HCT116 (cell line): ENCODE data around the gene UBXN11. TPM values are rescaled to one million over a fixed set of nuclear protein-coding genes. Genes with fewer than 3 reads are reported as not detected.

Experiments
- ATAC-seq: fragments of 200-7000 bp; cut with Tn5 transposase; 2 replicates; pipeline ENCODE4 v1.9.1; 2020; ENCODE audit warnings: mild to moderate bottlenecking, moderate library complexity
- BruUV-seq: library from RNA; stranded (reverse); fragments of 400-500 nt; replicated peaks from 2 replicates; lab custom pipeline; 2021; lab: Mats Ljungman, UMichigan
- CTCF ChIA-PET: fragments of 300-600 bp; sonication (Branson Sonifier 250); formaldehyde crosslinking; loops from one replicate; lab custom pipeline; 2021; ENCODE audit warnings: antibody characterized with exemption; lab: Charles Lee
- POLR2A ChIA-PET: fragments of 300-600, 350-600 bp; sonication (Branson Sonifier 250); formaldehyde crosslinking; loops from one replicate; lab custom pipeline; 2021; ENCODE audit warnings: antibody characterized with exemption; lab: Charles Lee
- RAD21 ChIA-PET, 2 experiments: fragments of 300-600 bp; sonication (Branson Sonifier 250); formaldehyde crosslinking; loops; one replicate each; lab custom pipeline; 2023; ENCODE audit warnings: low total read pairs in 2 of 2; ENCODE audit not compliant: uncharacterized antibody in 2 of 2, unreplicated experiment in 2 of 2, low non-redundant PET in 1 of 2; lab: Charles Lee
- DNase-seq: peaks from one replicate; pipeline ENCODE4 v3.0.0-alpha.2; 2010; ENCODE audit warnings: low read depth, low spot score
- H2AFZ ChIP-seq: fragments of 200-600 bp; shearing (Covaris generic), sonication (generic); 2 replicates; pipeline ENCODE4 v1.6.1; 2017; ENCODE audit warnings: low read depth, mixed run types, mixed read lengths, antibody characterized with exemption, low read length; ENCODE audit not compliant: poor library complexity, severe bottlenecking
- H3K27ac ChIP-seq: 2 replicates; pipeline ENCODE4 v1.5.1; 2012; ENCODE audit warnings: low read depth, low read length
- H3K27me3 ChIP-seq: fragments of 200-600 bp; sonication (generic); 2 replicates; pipeline ENCODE4 v1.6.1; 2016; ENCODE audit warnings: mixed run types, low read length, mixed read lengths; ENCODE audit not compliant: insufficient read depth
- H3K36me3 ChIP-seq, 2 experiments: fragments of 200-500 bp in 1 of 2; fragments of 200-600 bp in 1 of 2; sonication (Bioruptor generic) in 1 of 2; sonication (generic) in 1 of 2; 2 replicates each; pipeline versions ENCODE4 v1.5.1 to v1.6.1; 2014 to 2016; ENCODE audit warnings: low read length in 2 of 2, inconsistent platforms in 1 of 2, mixed read lengths in 1 of 2, mixed run types in 1 of 2; ENCODE audit not compliant: insufficient read depth in 2 of 2, control insufficient read depth in 1 of 2
- H3K4me1 ChIP-seq, 2 experiments: fragments of 200-600 bp in 1 of 2; sonication (generic) in 1 of 2; 2 replicates each; pipeline versions ENCODE4 v1.5.1 to v1.6.1; 2012 to 2017; ENCODE audit warnings: low read length in 2 of 2, inconsistent platforms in 1 of 2, mild to moderate bottlenecking in 1 of 2, mixed read lengths in 1 of 2, mixed run types in 1 of 2, moderate library complexity in 1 of 2; ENCODE audit not compliant: insufficient read depth in 2 of 2, control insufficient read depth in 1 of 2
- H3K4me2 ChIP-seq: fragments of 200-600 bp; sonication (generic); 2 replicates; pipeline ENCODE4 v1.6.1; 2017; ENCODE audit warnings: mixed run types, low read length, mixed read lengths
- H3K4me3 ChIP-seq, 2 experiments: fragments of 200-600 bp in 1 of 2; sonication (generic) in 1 of 2; replicated peaks in 1 of 2; 2 replicates each; pipeline ENCODE4 v1.5.1; 2011 to 2016; ENCODE audit warnings: low read length in 2 of 2, control low read depth in 1 of 2, low read depth in 1 of 2, mild to moderate bottlenecking in 1 of 2, mixed read lengths in 1 of 2, mixed run types in 1 of 2
- H3K79me2 ChIP-seq: fragments of 200-600 bp; sonication (generic); 2 replicates; pipeline ENCODE4 v1.6.1; 2017; ENCODE audit warnings: mild to moderate bottlenecking, mixed run types, low read length, moderate library complexity, mixed read lengths; ENCODE audit not compliant: insufficient read depth
- H3K9ac ChIP-seq: fragments of 200-600 bp; sonication (generic); 2 replicates; pipeline ENCODE4 v1.6.1; 2016; ENCODE audit warnings: low read length, mixed read lengths
- H3K9me2 ChIP-seq: fragments of 200-600 bp; sonication (generic), shearing (Covaris generic); 2 replicates; pipeline ENCODE4 v1.6.1; 2017; ENCODE audit warnings: mixed run types, mild to moderate bottlenecking, moderate library complexity; ENCODE audit not compliant: insufficient read depth
- H3K9me3 ChIP-seq, 2 experiments: fragments of 200-500 bp in 1 of 2; fragments of 200-600 bp in 1 of 2; sonication (Bioruptor generic) in 1 of 2; sonication (generic) in 1 of 2; 2 replicates each; pipeline ENCODE4 v1.6.1; 2014 to 2017; ENCODE audit warnings: low read length in 2 of 2, mixed read lengths in 2 of 2, inconsistent platforms in 1 of 2, low read depth in 1 of 2, mild to moderate bottlenecking in 1 of 2, mixed run types in 1 of 2, moderate library complexity in 1 of 2; ENCODE audit not compliant: control insufficient read depth in 1 of 2, insufficient read depth in 1 of 2
- H4K20me1 ChIP-seq: fragments of 200-600 bp; sonication (generic), shearing (Covaris generic); 2 replicates; pipeline ENCODE4 v1.6.1; 2017; ENCODE audit warnings: mixed run types, mild to moderate bottlenecking, moderate library complexity; ENCODE audit not compliant: insufficient read depth
- CEBPB ChIP-seq: IDR thresholded peaks from 2 replicates; pipeline ENCODE4 v1.6.1; 2012; ENCODE audit warnings: low read depth
- CTCF ChIP-seq, 3 experiments: fragments of 200-600 bp in 1 of 3; sonication (generic) in 1 of 3; IDR thresholded peaks in 2 of 3; conservative IDR thresholded peaks in 1 of 3; 2 replicates each; pipeline ENCODE4 v1.5.1; 2012 to 2017; ENCODE audit warnings: low read depth in 2 of 3, low read length in 2 of 3, antibody characterized with exemption in 1 of 3, borderline replicate concordance in 1 of 3, control low read depth in 1 of 3, mild to moderate bottlenecking in 1 of 3, mixed read lengths in 1 of 3, mixed run types in 1 of 3, moderate library complexity in 1 of 3; ENCODE audit not compliant: insufficient read depth in 1 of 3
- EGR1 ChIP-seq: IDR thresholded peaks from 2 replicates; pipeline ENCODE4 v1.6.1; 2012; ENCODE audit warnings: low read depth
- EZH2 ChIP-seq: fragments of 200-600 bp; sonication (generic); IDR thresholded peaks from 2 replicates; pipeline ENCODE4 v1.6.1; 2017; ENCODE audit warnings: antibody characterized with exemption, mixed run types
- FOSL1 ChIP-seq: IDR thresholded peaks from 2 replicates; pipeline ENCODE4 v1.6.1; 2012; ENCODE audit warnings: low read depth
- POLR2AphosphoS5 ChIP-seq: IDR thresholded peaks from 2 replicates; pipeline ENCODE4 v1.6.1; 2011; ENCODE audit warnings: mild to moderate bottlenecking, low read depth, low read length, moderate library complexity
- REST ChIP-seq: IDR thresholded peaks from 2 replicates; pipeline ENCODE4 v1.6.1; 2012; ENCODE audit warnings: low read depth
- SIN3A ChIP-seq: IDR thresholded peaks from 2 replicates; pipeline ENCODE4 v1.6.1; 2012; ENCODE audit warnings: low read depth
- SP1 ChIP-seq: IDR thresholded peaks from 2 replicates; pipeline ENCODE4 v1.6.1; 2012; ENCODE audit warnings: low read depth
- YY1 ChIP-seq: IDR thresholded peaks from 2 replicates; pipeline ENCODE4 v1.6.1; 2011; ENCODE audit warnings: low read length, low read depth, moderate library complexity, mild to moderate bottlenecking; ENCODE audit not compliant: insufficient replicate concordance; ENCODE audit errors: extremely low read depth
- ZBTB33 ChIP-seq: IDR thresholded peaks from 2 replicates; pipeline ENCODE4 v1.6.1; 2011; ENCODE audit warnings: mild to moderate bottlenecking, low read length, moderate library complexity; ENCODE audit not compliant: insufficient replicate concordance; ENCODE audit errors: extremely low read depth
- ZFX ChIP-seq: fragments of 450-650 bp; IDR thresholded peaks from 2 replicates; pipeline ENCODE4 v1.6.1; 2017
- intact Hi-C: fragments of 100-400 bp; cut with micrococcal nuclease; formaldehyde crosslinking; loops from 2 replicates; pipeline ENCODE4 v1.10.0; 2022
- total RNA-seq: library from RNA; stranded (reverse); gene quantifications from one replicate; pipeline ENCODE4 v1.2.1, GENCODE V29; 2021; ENCODE audit not compliant: unreplicated experiment

UBXN11 gene
- total RNA-seq, 1 experiment from 2014 or later: 19.3 TPM

GRCh38 chr1:26354972-26355371, 48.5 kb upstream of the UBXN11 start (continued):
- no peak for TF ChIP-seq REST
- no peak for TF ChIP-seq SIN3A
- no peak for TF ChIP-seq SP1

- Histone ChIP-seq H3K27ac (peak within 1 kb of the TSS; percentile 27; the same call in 1 of the 2 replicates), H4K20me1 (no peaks in the 10 kb centered on the region), H3K9me2 (no peaks in the 10 kb centered on the region), H3K79me2 (no peaks in the 10 kb centered on the region), H2AFZ (no peak within 1 kb of the TSS), H3K36me3 (no peaks in the 10 kb centered on the region), H3K4me3 (peak within 1 kb of the TSS; percentile 34 to 51), H3K9me3 (no peaks in the 10 kb centered on the region), H3K27me3 (no peaks in the 10 kb centered on the region), H3K4me2 (peak within 1 kb of the TSS; percentile 80), H3K4me1 (peaks cover 72 to 94% of the 10 kb centered on the region in 2 experiments), H3K9ac (peak within 1 kb of the TSS; percentile 49)
- DNase-seq (peak; percentile 57), ATAC-seq (peak; percentile 83)
- ChIA-PET POLR2A (interaction anchor here (1.2 to 1.5 kb wide), 2 partner anchors 10 to 24 kb away, joined by 3 to 5 read pairs; no protein-coding TSS in a partner anchor), RAD21 (no interaction called here), CTCF (interaction anchor here (1.4 kb wide), 1 partner anchor 10 kb away, joined by 8 read pairs; no protein-coding TSS in a partner anchor)
- intact Hi-C loops: no loop called here
- no TSS peak for BruUV-seq
- TF ChIP-seq EGR1: no peak
- no peak for TF ChIP-seq FOSL1
- TF ChIP-seq CTCF (IDR thresholded peaks at IDR 0.05 in 2 of 3, conservative IDR thresholded peaks at IDR 0.05 in 1 of 3; ENCODE audit: borderline replicate concordance in 1 of 3, insufficient read depth in 1 of 3, low read depth in 2 of 3, low read length in 2 of 3): no peak
- TF ChIP-seq ZFX: no peak
- no peak for TF ChIP-seq CEBPB
- TF ChIP-seq YY1: peak; percentile 55
- no peak for TF ChIP-seq SIN3A
- no peak for TF ChIP-seq ZBTB33
- peak; percentile 49; the same call in 1 of the 2 replicates for TF ChIP-seq POLR2AphosphoS5
- no peak for TF ChIP-seq EZH2
Measured at GRCh38 chr1:26353976-26354820, 47.8 kb upstream of the UBXN11 start, which contains the start of gene CRYBG2. Gene CRYBG2 (minus strand): TSS chr1:26354130. CDS start chr1:26346657, 7,473 bp downstream.
